ENCODE measurements around the gene EXOSC2. TPM values are rescaled to one million over a fixed set of nuclear protein-coding genes. Genes with fewer than 3 reads are reported as not detected.

The EXOSC2 gene
- total RNA-seq, 1 donor from 2014 or later = 15.6 TPM

GRCh38 chr9:130665029-130665430, 28.6 kb upstream of the EXOSC2 start:
- Mint-ChIP-seq H3K9me3 (ENCODE audit: low read depth) (no peaks in the 10 kb centered on the region), H3K27me3 (ENCODE audit: low read depth) (peaks cover 52% of the 10 kb centered on the region), H3K4me3 (ENCODE audit: unreplicated experiment) (no peak overlapping the region), H3K36me3 (ENCODE audit: low read depth) (peaks cover 2% of the 10 kb centered on the region), H3K4me1 (ENCODE audit: low read depth) (peaks cover 20% of the 10 kb centered on the region), H3K27ac (ENCODE audit: unreplicated experiment) (no peak overlapping the region)
- TF ChIP-seq CTCF (IDR thresholded peaks at IDR 0.05) = no peak
- no peak for DNase-seq (ENCODE audit: low spot score)

- no peak for TF ChIP-seq CTCF (IDR thresholded peaks at IDR 0.05)
- peaks cover 2% of the 10 kb centered on the region for H3K36me3 Mint-ChIP-seq (ENCODE audit: low read depth)
- H3K27ac Mint-ChIP-seq (ENCODE audit: unreplicated experiment) = no peak overlapping the region
- H3K9me3 Mint-ChIP-seq (ENCODE audit: low read depth) = no peaks in the 10 kb centered on the region
- no peak overlapping the region for H3K4me3 Mint-ChIP-seq (ENCODE audit: unreplicated experiment)
- no peak for DNase-seq (ENCODE audit: low spot score)
- H3K27me3 Mint-ChIP-seq (ENCODE audit: low read depth) = peaks cover 52% of the 10 kb centered on the region
- H3K4me1 Mint-ChIP-seq (ENCODE audit: low read depth) = peaks cover 17% of the 10 kb centered on the region
Measured at GRCh38 chr9:130665431-130666392, 27.9 kb upstream of the EXOSC2 start.

DNA sequence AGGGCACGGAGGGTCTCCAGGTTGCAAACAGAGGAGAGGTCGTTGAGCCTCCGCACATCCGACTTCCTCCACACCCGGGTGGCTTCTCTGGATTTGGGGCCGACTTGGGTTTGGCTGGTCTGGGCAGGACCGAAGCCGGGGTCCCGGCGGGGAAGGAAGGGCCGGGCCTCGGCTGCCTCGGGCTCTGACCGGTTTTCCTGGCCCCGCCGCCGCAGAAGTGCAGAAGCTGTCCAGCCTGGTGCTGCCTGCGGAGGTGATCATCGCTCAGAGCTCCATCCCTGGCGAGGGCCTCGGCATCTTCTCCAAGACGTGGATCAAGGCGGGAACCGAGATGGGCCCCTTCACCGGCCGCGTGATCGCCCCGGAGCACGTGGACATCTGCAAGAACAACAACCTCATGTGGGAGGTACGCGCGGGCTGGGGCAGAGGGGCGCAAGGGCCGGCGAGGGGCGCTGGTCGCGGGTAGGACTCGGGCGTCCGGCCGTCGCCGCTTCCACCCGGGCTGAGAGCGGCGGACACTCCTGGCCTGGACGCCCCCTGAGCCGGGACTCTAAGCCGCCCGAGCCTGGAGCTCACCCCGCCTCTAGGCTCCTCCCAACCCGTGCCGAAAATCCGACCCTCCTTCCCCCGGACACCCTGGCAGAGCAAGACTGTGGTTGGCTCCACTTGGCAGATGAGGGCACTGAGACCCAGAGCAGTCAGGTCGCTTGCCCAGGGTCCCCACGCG, 27.0 kb upstream of the EXOSC2 start:
- Mint-ChIP-seq H3K4me1 (ENCODE audit: low read depth) (peaks cover 17% of the 10 kb centered on the region), H3K27me3 (ENCODE audit: low read depth) (peaks cover 51% of the 10 kb centered on the region), H3K4me3 (ENCODE audit: unreplicated experiment) (no peak overlapping the region), H3K36me3 (ENCODE audit: low read depth) (peaks cover 2% of the 10 kb centered on the region), H3K9me3 (ENCODE audit: low read depth) (no peaks in the 10 kb centered on the region), H3K27ac (ENCODE audit: unreplicated experiment) (no peak overlapping the region)
- TF ChIP-seq CTCF (IDR thresholded peaks at IDR 0.05) = no peak
- no peak for DNase-seq (ENCODE audit: low spot score)

GRCh38 chr9:130667120-130667435, 26.5 kb upstream of the EXOSC2 start:
- Mint-ChIP-seq H3K36me3 (ENCODE audit: low read depth) (peaks cover 2% of the 10 kb centered on the region), H3K4me1 (ENCODE audit: low read depth) (peaks cover 17% of the 10 kb centered on the region), H3K9me3 (ENCODE audit: low read depth) (no peaks in the 10 kb centered on the region), H3K4me3 (ENCODE audit: unreplicated experiment) (no peak overlapping the region), H3K27me3 (ENCODE audit: low read depth) (peaks cover 46% of the 10 kb centered on the region), H3K27ac (ENCODE audit: unreplicated experiment) (no peak overlapping the region)
- no peak for TF ChIP-seq CTCF (IDR thresholded peaks at IDR 0.05)
- DNase-seq (ENCODE audit: low spot score) = no peak

DNA sequence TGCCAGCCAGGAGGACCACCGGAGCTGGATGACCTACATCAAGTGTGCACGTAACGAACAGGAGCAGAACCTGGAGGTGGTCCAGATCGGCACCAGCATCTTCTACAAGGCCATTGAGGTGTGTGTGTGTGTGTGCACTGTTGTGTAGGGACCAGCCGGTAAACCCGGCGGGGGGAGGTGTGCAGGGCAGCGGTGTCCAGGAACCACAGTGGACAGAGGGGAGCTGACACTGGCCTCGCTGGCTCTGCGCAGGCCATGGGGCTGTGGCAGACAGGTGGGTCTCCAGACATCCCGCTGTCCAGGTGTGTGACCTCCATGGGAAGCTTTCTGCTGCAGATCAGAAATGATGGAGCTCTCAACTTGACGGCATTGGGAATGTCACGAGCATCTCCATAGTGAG, 25.4 kb upstream of the EXOSC2 start:
- Mint-ChIP-seq H3K4me1 (ENCODE audit: low read depth) (peaks cover 17% of the 10 kb centered on the region), H3K36me3 (ENCODE audit: low read depth) (peaks cover 2% of the 10 kb centered on the region), H3K27ac (ENCODE audit: unreplicated experiment) (no peak overlapping the region), H3K9me3 (ENCODE audit: low read depth) (no peaks in the 10 kb centered on the region), H3K27me3 (ENCODE audit: low read depth) (peaks cover 36% of the 10 kb centered on the region), H3K4me3 (ENCODE audit: unreplicated experiment) (no peak overlapping the region)
- TF ChIP-seq CTCF (IDR thresholded peaks at IDR 0.05) = no peak
- DNase-seq (ENCODE audit: low spot score) = no peak
